Measurements from ENCODE around the gene MAN2B2.
"Not testable (repeated sequence)": the region's sequence is repeated elsewhere in the genome, so short reads cannot be mapped to it uniquely, and the experiment has no call there.

Gene MAN2B2

DNA sequence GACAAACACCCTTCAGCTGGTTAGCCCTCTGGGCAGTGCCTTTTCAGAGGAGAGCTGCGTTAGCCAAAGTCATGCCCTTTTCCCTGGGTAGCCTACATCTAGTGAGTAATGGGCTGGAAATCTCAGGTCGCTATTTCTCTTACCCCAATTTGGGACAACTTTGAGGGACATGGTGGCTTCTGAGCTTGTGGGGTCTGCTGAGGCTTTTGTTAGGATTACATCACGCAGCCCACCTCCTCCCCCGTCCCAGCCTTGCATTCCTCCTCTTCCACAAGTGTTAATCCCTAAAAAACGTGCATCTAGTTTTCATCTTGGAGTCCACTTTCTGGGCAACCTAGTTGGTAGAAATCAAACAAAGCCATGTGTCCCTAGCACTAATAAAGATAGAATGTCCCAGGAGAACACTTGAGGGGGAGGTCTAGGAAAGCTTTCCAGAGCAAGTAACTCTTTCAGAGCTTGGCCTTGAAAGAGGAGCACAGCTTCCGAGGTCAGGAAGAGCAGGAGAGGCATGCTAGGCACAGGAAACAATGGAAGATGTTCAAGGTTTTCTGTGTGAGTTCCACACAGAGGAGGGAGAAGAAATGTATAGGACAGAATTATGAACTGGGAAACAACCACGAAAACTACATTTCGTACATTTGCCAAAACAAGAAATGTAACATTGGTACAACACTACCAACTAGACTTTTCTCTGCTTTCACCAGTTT is 68.3 kb downstream of the MAN2B2 start:
- DNase-seq (ENCODE audit: low read depth in 2 of 2), result no peak

DNA sequence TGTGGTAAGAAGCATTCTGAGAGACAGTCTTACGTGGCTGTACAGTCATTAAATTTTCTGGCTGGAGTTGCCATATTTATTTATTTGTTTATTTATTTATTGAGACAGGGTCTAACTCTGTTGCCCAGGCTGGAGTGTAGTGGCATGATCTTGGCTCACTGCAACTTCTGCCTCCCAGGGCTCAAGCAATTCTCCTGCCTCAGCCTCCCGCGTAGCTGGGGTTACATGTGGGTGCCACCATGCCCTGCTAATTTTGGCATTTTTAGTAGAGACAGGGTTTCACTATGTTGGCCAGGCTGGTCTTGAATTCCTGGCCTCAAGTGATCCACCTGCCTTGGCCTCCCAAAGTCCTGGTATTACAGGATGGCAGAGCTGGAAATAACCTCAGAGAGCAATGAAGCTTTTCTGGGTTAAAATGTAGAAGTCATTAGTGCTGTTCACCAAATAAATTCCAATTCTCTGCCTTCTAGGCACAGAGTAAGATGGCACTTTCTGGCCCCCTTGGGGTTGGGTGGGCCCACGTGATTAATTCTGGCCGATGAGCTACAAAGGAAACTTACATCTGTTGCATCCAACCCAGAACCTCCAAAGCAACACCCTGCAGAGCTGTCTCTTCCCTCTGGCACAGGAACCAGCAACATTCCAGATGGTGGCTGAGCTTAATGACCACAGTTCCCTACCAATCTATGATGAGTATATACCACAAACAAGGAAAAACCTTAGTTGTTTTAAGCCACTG is 70.0 kb downstream of the MAN2B2 start:
- DNase-seq (ENCODE audit: low read depth in 2 of 2), result no peak

DNA sequence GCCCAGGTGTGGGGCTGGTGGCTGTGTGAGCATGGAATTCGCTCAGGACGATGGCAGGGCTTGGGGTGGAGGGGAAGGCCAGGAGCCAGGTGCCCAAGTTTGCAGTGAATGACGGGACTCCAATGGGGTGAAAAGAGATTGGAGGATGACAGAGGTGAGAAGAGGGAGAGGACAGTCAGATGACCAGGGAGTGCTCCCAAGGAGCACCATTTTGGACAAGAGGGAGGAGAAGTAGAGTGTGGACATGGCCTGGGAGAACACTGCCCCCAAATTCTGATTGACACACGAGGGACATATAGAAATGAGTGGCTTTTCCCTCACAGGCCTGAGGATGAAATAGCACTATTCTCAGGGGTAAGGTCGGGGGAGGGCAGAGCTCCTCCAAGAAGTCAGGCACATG is 72.2 kb downstream of the MAN2B2 start:
- no peak for DNase-seq (ENCODE audit: low read depth in 2 of 2)

GRCh38 chr4:6647582-6648230 is 72.7 kb downstream of the MAN2B2 start:
- DNase-seq (ENCODE audit: low read depth in 2 of 2), result no peak

DNA sequence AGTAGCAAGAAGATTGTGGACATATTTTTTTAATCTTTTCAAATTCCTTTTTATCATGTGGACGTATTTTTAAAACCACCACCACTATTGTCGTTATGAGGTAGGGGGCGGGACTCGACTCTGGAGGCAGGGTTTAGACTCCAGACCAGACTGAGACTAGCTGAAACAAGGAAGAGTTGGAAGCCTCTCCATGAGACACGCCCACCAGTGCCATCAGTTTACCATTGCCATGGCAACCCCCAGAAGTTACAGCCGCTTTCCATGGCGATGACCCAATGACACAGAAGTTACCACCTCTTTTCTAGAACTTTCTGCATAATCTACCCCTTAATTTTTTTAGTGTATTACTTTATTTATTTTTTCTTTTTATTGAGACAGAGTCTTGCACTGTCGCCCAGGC is 74.2 kb downstream of the MAN2B2 start:
- no peak for DNase-seq (ENCODE audit: low read depth in 2 of 2)

DNA sequence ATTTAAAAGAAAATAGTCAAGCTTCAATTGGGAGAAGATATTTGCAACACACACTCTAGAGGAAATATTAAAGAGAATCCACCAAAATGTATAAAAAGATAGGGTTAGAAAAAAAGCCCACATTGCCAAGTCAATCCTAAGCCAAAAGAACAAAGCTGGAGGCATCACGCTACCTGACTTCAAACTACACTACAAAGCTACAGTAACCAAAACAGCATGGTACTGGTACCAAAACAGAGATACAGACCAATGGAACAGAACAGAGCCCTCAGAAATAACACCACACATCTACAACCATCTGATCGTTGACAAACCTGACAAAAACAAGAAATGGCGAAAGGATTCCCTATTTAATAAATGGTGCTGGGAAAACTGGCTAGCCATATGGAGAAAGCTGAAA is 79.2 kb downstream of the MAN2B2 start:
- DNase-seq (ENCODE audit: low read depth in 2 of 2), result not testable (repeated sequence)

DNA sequence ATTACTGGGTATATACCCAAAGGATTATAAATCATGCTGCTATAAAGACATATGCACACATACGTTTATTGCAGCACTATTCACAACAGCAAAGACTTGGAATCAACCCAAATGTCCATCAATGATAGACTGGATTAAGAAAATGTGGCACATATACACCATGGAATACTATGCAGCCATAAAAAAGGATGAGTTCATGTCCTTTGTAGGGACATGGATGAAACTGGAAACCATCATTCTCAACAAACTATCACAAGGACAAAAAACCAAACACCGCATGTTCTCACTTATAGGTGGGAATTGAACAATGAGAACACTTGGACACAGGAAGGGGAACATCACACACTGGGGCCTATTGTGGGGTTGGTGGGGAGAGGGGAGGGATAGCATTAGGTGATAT is 80.3 kb downstream of the MAN2B2 start:
- not testable (repeated sequence) for DNase-seq (ENCODE audit: low read depth in 2 of 2)

- no peak for DNase-seq (ENCODE audit: low read depth in 2 of 2)
Observed at GRCh38 chr4:6655924-6656323, 80.9 kb downstream of the MAN2B2 start.

DNA sequence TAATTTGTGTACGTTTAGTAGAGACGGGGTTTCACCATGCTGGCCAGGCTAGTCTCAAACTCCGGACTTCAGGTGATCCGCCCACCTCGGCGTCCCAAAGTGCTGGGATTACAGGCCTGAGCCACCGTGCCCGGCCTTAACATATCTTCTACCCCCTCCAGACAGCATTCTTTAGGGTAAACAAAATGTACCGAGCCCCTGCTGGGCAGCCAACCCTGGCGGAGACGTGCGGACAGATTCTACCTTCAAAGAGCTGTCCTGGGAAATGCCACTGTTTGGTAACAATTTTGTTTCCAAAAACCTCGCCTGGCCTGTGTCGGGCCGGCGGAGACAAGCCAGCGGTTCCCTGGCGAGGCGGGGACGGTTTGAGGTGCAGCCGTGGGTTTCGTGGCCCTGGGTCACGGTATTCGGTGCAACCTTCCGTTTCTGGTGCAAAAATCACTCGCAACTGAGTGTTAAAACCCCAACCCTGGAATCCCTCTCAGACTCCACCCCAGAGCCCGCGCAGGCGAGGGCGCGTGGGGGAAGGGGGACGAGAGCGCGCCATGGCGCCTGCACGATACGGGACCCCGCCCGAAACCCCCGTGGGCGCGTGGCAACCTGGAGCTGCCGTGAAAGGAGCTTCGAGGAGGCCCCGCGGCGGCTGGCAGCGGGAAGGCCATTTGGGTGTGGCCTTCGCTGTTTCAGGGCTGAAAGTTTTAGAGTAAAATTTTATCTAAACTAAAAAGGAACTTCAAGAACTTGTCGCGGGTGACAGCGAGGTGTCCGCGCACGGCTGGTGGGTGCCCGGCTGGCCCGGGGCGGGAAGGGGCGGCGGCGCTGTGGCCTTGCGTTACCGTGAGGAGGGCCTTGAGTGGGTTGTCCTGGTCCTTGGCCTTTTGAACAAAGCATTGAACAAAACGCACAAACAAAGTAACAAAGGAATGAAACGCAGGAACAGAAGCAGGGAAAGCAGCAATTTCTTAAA is 82.5 kb downstream of the MAN2B2 start:
- DNase-seq (ENCODE audit: low read depth in 2 of 2), result no peak

- no peak for DNase-seq (ENCODE audit: low read depth in 2 of 2)
Observed at GRCh38 chr4:6658209-6658595, 83.2 kb downstream of the MAN2B2 start.

DNA sequence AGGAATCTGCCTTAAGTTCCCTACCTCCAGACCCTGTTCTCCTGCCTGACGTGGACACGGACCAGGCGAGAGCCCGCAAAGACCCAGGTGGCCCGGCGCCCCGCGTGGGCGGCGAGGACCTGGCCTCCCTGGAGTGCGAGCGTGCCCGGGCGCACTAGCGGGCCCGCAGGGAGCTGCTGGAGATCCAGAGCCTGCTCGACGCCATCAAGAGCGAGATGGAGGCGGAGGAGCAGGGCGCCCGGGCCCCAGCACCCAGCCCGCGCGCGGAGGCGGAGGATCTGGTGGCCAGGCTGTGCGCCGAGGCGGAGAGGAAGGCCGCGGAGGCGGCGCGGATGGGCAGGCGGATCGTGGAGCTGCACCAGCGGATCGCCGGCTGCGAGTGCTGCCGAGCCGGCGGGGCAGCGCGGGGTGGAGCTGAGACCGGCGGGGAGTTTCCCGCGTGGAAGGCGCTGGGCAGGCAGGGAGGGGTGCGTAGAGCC is 83.6 kb downstream of the MAN2B2 start:
- peak in 1 of 2 donors; percentile 40 for DNase-seq (ENCODE audit: low read depth in 2 of 2)

- no peak for DNase-seq (ENCODE audit: low read depth in 2 of 2)
Observed at GRCh38 chr4:6659897-6660296, 84.9 kb downstream of the MAN2B2 start.

DNA sequence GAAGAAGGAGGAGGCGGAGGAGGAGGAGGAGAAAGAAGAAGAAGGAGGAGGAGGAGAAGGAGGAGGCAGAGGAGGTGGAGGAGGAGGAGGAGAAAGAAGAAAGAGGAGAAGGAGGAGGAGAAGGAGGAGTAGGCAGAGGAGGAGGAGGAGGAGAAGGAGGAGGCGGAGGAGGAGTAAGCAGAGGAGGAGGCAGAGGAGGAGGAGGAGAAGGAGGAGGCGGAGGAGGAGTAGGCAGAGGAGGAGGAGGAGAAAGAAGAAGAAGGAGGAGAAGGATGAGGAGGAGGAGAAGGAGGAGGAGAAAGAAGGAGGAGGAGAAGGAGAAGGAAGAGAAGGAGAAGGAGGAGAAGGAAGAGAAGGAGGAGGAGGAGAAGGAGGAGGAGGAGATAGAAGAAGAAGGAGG is 85.4 kb downstream of the MAN2B2 start:
- no peak for DNase-seq (ENCODE audit: low read depth in 2 of 2)

DNA sequence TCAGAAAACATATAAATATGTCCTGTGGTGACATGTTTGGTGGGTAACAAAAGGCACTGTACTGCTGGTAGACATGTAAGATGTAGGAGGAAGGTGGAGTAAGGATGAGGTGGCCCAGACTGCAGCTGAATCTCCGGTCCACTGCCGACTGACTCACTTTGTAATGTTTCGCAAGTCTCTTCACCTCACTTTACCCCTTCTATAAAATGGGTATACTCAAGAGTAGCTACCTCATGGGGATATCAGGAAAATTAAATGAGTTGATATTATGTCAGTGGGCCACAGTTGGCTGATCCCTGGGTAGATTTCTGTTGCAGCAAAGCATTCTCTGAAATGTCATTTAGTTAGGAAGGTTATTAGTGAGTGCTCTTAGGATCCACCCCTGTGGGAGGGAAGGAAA is 87.6 kb downstream of the MAN2B2 start:
- DNase-seq (ENCODE audit: low read depth in 2 of 2), result no peak

GRCh38 chr4:6663596-6664393 is 88.8 kb downstream of the MAN2B2 start:
- no peak for DNase-seq (ENCODE audit: low read depth in 2 of 2)

GRCh38 chr4:6665320-6665654 is 90.3 kb downstream of the MAN2B2 start:
- no peak for DNase-seq (ENCODE audit: low read depth in 2 of 2)

GRCh38 chr4:6668391-6668790 is 93.4 kb downstream of the MAN2B2 start:
- no peak for DNase-seq (ENCODE audit: low read depth in 2 of 2)

DNA sequence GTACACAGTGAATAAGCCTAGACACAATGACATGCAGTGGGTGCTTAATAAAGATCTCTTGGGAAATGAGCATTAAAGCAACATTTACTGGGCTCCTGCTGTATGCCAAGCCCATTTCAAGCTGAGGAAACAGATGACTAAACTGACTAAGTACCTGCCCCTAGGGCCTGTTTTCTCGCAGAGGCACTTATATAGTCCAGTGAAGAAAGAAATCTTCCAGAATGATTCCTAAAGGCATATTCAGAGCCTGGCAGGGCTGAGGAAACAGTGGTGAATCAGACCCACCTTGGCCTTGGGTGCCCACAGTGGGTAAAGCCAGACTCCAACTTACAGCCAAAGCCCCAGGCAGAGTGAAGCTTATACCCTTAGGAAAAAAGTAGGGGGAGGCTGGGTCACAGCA is 96.7 kb downstream of the MAN2B2 start:
- no peak for DNase-seq (ENCODE audit: low read depth in 2 of 2)

- DNase-seq (ENCODE audit: low read depth in 2 of 2), result no peak
Observed at GRCh38 chr4:6672131-6672530, 97.1 kb downstream of the MAN2B2 start.

GRCh38 chr4:6672541-6673190 is 97.7 kb downstream of the MAN2B2 start:
- not testable (repeated sequence) for DNase-seq (ENCODE audit: low read depth in 2 of 2)

Data from stimulated activated CD8-positive, alpha-beta memory T cell treated with anti-CD3 and anti-CD28 coated beads, Interleukin-15, amount 100 ng/mL, for 4 hours (primary cell).